ENCODE measurements around the gene CHRND. TPM values are rescaled to one million over a fixed set of nuclear protein-coding genes. Genes with fewer than 3 reads are reported as not detected.

Gene CHRND
- polyA plus RNA-seq, 1 donor from 2014 or later: not detected

GRCh38 chr2:232519581-232520438, 6.2 kb upstream of the CHRND start, which contains the start of gene PRSS56:
Gene PRSS56, plus strand, starts transcription at chr2:232520388. Its CDS starts 211 bp downstream, at chr2:232520599.
- Histone ChIP-seq H3K36me3 (ENCODE audit: insufficient read depth, low read length) (no peaks in the 10 kb centered on the region), H3K4me2 (ENCODE audit: low read length) (no peak within 1 kb of the TSS), H3K9me3 (ENCODE audit: low read length) (no peaks in the 10 kb centered on the region), H4K20me1 (ENCODE audit: insufficient read depth) (no peaks in the 10 kb centered on the region), H3K9ac (ENCODE audit: low read length) (no peak within 1 kb of the TSS), H3K79me2 (replicated peaks; ENCODE audit: insufficient read depth, low read length) (no peaks in the 10 kb centered on the region), H3K9me2 (ENCODE audit: insufficient read depth, low read length) (no peaks in the 10 kb centered on the region), H3K27me3 (ENCODE audit: insufficient read depth, low read depth, low read length) (peaks cover 27% of the 10 kb centered on the region), H3K4me3 (ENCODE audit: low read length) (no peak within 1 kb of the TSS), H3K27ac (ENCODE audit: low read length) (no peak within 1 kb of the TSS), H3F3A (ENCODE audit: insufficient read depth, low read length, poor library complexity, severe bottlenecking) (no peaks in the 10 kb centered on the region), H2AFZ (ENCODE audit: low read depth, low read length) (no peak within 1 kb of the TSS)
- TF ChIP-seq MXI1 (conservative IDR thresholded peaks at IDR 0.05; ENCODE audit: poor library complexity, severe bottlenecking): no peak
- no peak for TF ChIP-seq EP300 (conservative IDR thresholded peaks at IDR 0.05; ENCODE audit: poor library complexity, severe bottlenecking)
- TF ChIP-seq SMC3 (conservative IDR thresholded peaks at IDR 0.05; ENCODE audit: poor library complexity): no peak
- no peak for TF ChIP-seq TAF1 (IDR thresholded peaks at IDR 0.05; ENCODE audit: low read depth)
- TF ChIP-seq POLR2AphosphoS5 (IDR thresholded peaks at IDR 0.05): no peak
- TF ChIP-seq, protein P1, sequence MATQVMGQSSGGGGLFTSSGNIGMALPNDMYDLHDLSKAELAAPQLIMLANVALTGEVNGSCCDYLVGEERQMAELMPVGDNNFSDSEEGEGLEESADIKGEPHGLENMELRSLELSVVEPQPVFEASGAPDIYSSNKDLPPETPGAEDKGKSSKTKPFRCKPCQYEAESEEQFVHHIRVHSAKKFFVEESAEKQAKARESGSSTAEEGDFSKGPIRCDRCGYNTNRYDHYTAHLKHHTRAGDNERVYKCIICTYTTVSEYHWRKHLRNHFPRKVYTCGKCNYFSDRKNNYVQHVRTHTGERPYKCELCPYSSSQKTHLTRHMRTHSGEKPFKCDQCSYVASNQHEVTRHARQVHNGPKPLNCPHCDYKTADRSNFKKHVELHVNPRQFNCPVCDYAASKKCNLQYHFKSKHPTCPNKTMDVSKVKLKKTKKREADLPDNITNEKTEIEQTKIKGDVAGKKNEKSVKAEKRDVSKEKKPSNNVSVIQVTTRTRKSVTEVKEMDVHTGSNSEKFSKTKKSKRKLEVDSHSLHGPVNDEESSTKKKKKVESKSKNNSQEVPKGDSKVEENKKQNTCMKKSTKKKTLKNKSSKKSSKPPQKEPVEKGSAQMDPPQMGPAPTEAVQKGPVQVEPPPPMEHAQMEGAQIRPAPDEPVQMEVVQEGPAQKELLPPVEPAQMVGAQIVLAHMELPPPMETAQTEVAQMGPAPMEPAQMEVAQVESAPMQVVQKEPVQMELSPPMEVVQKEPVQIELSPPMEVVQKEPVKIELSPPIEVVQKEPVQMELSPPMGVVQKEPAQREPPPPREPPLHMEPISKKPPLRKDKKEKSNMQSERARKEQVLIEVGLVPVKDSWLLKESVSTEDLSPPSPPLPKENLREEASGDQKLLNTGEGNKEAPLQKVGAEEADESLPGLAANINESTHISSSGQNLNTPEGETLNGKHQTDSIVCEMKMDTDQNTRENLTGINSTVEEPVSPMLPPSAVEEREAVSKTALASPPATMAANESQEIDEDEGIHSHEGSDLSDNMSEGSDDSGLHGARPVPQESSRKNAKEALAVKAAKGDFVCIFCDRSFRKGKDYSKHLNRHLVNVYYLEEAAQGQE (IDR thresholded peaks at IDR 0.05; ENCODE audit: borderline replicate concordance): no peak
- no peak for TF ChIP-seq EZH2 (IDR thresholded peaks at IDR 0.05; ENCODE audit: borderline replicate concordance, insufficient read depth, low read length, poor library complexity, severe bottlenecking)
- TF ChIP-seq, protein P2, sequence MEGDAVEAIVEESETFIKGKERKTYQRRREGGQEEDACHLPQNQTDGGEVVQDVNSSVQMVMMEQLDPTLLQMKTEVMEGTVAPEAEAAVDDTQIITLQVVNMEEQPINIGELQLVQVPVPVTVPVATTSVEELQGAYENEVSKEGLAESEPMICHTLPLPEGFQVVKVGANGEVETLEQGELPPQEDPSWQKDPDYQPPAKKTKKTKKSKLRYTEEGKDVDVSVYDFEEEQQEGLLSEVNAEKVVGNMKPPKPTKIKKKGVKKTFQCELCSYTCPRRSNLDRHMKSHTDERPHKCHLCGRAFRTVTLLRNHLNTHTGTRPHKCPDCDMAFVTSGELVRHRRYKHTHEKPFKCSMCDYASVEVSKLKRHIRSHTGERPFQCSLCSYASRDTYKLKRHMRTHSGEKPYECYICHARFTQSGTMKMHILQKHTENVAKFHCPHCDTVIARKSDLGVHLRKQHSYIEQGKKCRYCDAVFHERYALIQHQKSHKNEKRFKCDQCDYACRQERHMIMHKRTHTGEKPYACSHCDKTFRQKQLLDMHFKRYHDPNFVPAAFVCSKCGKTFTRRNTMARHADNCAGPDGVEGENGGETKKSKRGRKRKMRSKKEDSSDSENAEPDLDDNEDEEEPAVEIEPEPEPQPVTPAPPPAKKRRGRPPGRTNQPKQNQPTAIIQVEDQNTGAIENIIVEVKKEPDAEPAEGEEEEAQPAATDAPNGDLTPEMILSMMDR (IDR thresholded peaks at IDR 0.05; ENCODE audit: poor library complexity, severe bottlenecking): no peak
- TF ChIP-seq RAD21 (conservative IDR thresholded peaks at IDR 0.05): no peak

DNA sequence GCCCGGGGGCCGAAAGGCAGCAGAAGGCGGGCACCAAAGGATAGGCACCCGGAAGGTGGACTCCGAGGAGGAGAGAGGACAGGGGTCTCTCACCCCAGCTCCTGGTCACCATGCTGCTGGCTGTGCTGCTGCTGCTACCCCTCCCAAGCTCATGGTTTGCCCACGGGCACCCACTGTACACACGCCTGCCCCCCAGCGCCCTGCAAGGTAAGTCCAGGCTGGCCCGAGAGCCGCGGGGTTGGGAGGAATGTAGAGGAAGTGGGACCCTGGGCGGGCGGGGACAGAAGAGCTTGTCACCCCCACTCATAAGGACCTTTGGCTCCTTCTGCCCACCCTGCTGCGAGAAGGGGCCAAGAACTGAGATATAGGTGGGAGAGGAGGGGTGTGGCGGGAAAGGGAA, 5.5 kb upstream of the CHRND start:
- Histone ChIP-seq H3F3A (ENCODE audit: insufficient read depth, low read length, poor library complexity, severe bottlenecking) (no peaks in the 10 kb centered on the region), H3K4me3 (ENCODE audit: low read length) (no peak overlapping the region)

More for the DNA sequence above, 5.5 kb upstream of the CHRND start:
- H3K79me2 ChIP-seq (replicated peaks; ENCODE audit: insufficient read depth, low read length): no peaks in the 10 kb centered on the region
- no peaks in the 10 kb centered on the region for H3K9me2 ChIP-seq (ENCODE audit: insufficient read depth, low read length)
- H2AFZ ChIP-seq (ENCODE audit: low read depth, low read length): no peak overlapping the region
- TF ChIP-seq, protein P2 (IDR thresholded peaks at IDR 0.05; ENCODE audit: poor library complexity, severe bottlenecking): no peak
- no peak for TF ChIP-seq EP300 (conservative IDR thresholded peaks at IDR 0.05; ENCODE audit: poor library complexity, severe bottlenecking)
- no peak for TF ChIP-seq TAF1 (IDR thresholded peaks at IDR 0.05; ENCODE audit: low read depth)
- no peak overlapping the region for H3K4me2 ChIP-seq (ENCODE audit: low read length)
- H3K27me3 ChIP-seq (ENCODE audit: insufficient read depth, low read depth, low read length): peaks cover 28% of the 10 kb centered on the region
- no peak overlapping the region for H3K9ac ChIP-seq (ENCODE audit: low read length)
- H3K9me3 ChIP-seq (ENCODE audit: low read length): no peaks in the 10 kb centered on the region
- H4K20me1 ChIP-seq (ENCODE audit: insufficient read depth): no peaks in the 10 kb centered on the region
- no peaks in the 10 kb centered on the region for H3K36me3 ChIP-seq (ENCODE audit: insufficient read depth, low read length)
- H3K27ac ChIP-seq (ENCODE audit: low read length): no peak overlapping the region

All from neural cell (in vitro differentiated cells).